Fibroblast of the aortic adventitia (primary cell): ENCODE measurements around the gene DYNC2H1. TPM values are rescaled to one million over a fixed set of nuclear protein-coding genes. Genes with fewer than 3 reads are reported as not detected.

Experiments
- DNase-seq: peaks from one replicate; pipeline ENCODE4 v3.0.0-alpha.2; 2010; ENCODE audit warnings: low read depth
- H3K4me3 ChIP-seq: 2 replicates; pipeline ENCODE4 v1.5.1; 2011; ENCODE audit warnings: low read depth, mild to moderate bottlenecking, control low read depth, low read length, moderate library complexity
- CTCF ChIP-seq: IDR thresholded peaks from 2 replicates; pipeline ENCODE4 v1.5.1; 2011; ENCODE audit warnings: mild to moderate bottlenecking, low read length, control low read depth, inconsistent platforms; ENCODE audit not compliant: insufficient read depth
- total RNA-seq: library from RNA; depleted of rRNA; stranded (reverse); fragments of >200 nt; gene quantifications from 2 replicates; pipeline ENCODE4 v1.2.3, GENCODE V29; 2012; ENCODE audit warnings: low replicate concordance

DYNC2H1 gene
- total RNA-seq, 1 donor = 74.0 TPM

DNA sequence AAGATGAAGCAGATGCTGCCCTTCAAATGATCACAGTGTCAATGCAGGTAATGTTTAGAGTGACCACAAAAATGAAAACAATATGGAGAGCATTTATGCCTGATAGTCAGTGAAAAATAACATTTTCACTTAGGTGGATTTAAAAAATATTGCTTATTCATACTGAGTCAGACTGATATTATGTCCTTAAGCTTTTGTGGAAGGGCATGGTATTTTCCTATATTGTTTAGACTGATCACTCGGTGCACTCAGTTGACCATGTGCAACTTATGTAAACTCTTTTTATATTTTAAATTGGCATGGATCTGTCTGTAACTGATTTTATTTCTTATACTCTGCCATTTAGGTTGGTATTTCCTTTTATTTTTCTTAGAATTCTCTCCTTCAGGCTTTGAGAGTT is 106.6 kb downstream of the DYNC2H1 start:
- peak; percentile 16 for DNase-seq
- TF ChIP-seq CTCF = no peak

GRCh38 chr11:103220133-103220532 is 110.9 kb downstream of the DYNC2H1 start:
- H3K4me3 ChIP-seq = no peak overlapping the region
- TF ChIP-seq CTCF = no peak
- DNase-seq = no peak

More for the DNA sequence above, 106.6 kb downstream of the DYNC2H1 start:
- no peak overlapping the region for H3K4me3 ChIP-seq

- peak; percentile 61 for DNase-seq
- no peak overlapping the region for H3K4me3 ChIP-seq
- TF ChIP-seq CTCF = no peak
Measured at GRCh38 chr11:103222806-103223205, 113.6 kb downstream of the DYNC2H1 start.

DNA sequence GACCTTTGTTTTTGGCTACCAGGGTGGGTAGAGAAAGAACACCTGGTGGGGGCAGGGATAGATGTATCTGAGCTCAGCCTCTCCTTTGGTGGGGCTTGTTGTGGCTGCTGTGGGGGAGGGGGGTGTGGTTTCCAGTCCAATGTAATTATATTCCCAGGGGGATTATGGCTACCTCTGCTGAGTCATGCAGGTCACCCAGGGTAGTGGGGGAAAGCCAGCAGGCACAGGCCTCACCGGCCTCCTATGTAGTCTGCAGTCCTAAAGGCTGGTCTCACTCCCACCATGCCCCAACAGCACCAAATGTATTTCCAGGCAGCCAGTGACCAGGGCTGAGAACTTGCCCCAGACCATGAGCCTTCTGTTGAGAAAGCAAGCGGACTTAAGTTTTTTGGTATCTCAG is 119.6 kb downstream of the DYNC2H1 start:
- no peak overlapping the region for H3K4me3 ChIP-seq
- TF ChIP-seq CTCF = no peak
- no peak for DNase-seq

DNA sequence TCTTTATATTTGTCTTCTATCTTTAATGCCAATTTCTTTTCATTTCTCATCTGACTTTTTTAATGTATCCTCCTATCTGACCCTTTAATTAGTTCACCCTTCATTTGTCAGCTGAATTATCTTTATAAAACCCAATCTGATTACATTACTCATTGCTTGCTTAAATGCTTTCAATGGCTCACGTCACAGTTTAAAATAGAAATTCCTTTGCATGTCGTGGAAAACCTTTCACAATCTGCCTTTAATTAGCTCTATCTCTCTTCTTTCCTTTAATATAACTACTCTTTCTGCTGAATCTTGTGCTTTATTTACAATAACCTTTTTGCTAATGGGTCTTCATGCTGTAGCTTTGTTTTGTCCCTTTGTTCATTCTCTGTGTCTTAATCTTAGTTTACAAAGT is 125.7 kb downstream of the DYNC2H1 start:
- peak; percentile 74 for DNase-seq
- no peak overlapping the region for H3K4me3 ChIP-seq
- TF ChIP-seq CTCF = no peak

DNA sequence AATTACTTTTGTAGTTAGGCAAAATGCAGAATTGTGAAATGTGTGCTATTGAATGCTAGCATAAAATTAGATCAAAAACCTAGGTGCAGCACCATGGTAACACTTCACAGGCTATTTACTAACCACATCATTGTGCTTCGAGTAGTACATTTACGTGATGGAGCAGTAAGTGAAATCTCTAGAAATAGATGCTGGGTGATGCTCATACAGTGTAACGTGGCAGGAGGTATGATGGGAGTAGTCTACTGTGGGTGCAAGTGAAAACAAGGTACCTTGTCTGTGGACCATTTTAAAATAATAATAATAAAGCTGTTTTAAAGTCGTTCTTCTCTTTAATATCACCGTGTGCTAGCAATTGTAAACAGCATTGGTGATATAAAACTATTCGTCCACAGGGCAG is 132.3 kb downstream of the DYNC2H1 start:
- no peak overlapping the region for H3K4me3 ChIP-seq
- no peak for DNase-seq
- TF ChIP-seq CTCF = no peak

GRCh38 chr11:103254123-103254522 is 144.9 kb downstream of the DYNC2H1 start:
- H3K4me3 ChIP-seq = no peak overlapping the region
- TF ChIP-seq CTCF = no peak
- no peak for DNase-seq
